Measurements from ENCODE around the gene SUCLG2. TPM values are rescaled to one million over a fixed set of nuclear protein-coding genes. Genes with fewer than 3 reads are reported as not detected.

The SUCLG2 gene
- total and polyA plus RNA-seq, 9 of the 15 experiments (the other 6 are each of a cell fraction or from before 2014, with no cell fraction given), result 10.1 to 41.4 (median 29.0) TPM

DNA sequence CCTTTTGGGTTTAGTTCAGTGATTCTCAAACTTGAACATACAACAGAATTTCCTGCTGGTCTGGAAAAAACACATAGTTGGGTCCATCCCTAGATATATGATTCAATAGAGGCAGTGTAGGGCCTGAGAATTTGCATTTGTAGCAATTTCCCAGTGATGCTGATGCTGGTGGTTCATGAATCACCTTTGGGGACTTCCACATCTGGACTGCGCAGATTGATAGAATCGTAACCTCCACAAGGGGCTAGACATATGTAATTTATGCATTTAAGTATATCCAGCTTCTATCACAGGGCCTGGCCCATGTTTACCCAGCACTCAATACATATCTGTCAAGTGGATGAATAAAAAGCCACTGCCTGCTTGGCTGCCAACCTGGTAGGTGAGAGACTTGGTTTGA is 33.8 kb upstream of the SUCLG2 start:
- H3K27ac ChIP-seq (ENCODE audit: extremely low read depth, low read depth, low read length), result no peak overlapping the region
- DNase-seq (ENCODE audit: extremely low read depth in 1 of 4, low spot score in 3 of 4), result no peak
- in situ Hi-C loops (cut with MboI) (no loop called here), intact Hi-C loops (cut with micrococcal nuclease) (no loop called here)
- no peak overlapping the region for H2AFZ ChIP-seq (ENCODE audit: low read depth, low read length)
- no peaks in the 10 kb centered on the region for H3K79me2 ChIP-seq (ENCODE audit: control insufficient read depth, insufficient read depth, low read length)
- H3K4me2 ChIP-seq (ENCODE audit: insufficient read depth, low read length), result no peak overlapping the region
- no peaks in the 10 kb centered on the region for H3K9me3 ChIP-seq (replicated peaks; ENCODE audit: control insufficient read depth, insufficient read depth, low read depth, low read length)
- no peaks in the 10 kb centered on the region for H4K20me1 ChIP-seq (replicated peaks; ENCODE audit: control insufficient read depth, insufficient read depth, low read length)
- ChIA-PET CTCF (ENCODE audit: low intra/inter-chr PET ratio) (no interaction called here), POLR2A (no interaction called here)
- 0% methylated on average over 2 of the region's 2 CpGs for WGBS (ENCODE audit: insufficient coverage, low coverage, missing lambda C conversion rate)
- no peaks in the 10 kb centered on the region for H3K4me1 ChIP-seq (replicated peaks in 1 of 2; ENCODE audit: control insufficient read depth in 2 of 2, insufficient read depth in 2 of 2, low read length in 2 of 2)
- no peaks in the 10 kb centered on the region for H3K27me3 ChIP-seq (ENCODE audit: control insufficient read depth in 2 of 2, insufficient read depth in 2 of 2, low read length in 2 of 2)
- no peaks in the 10 kb centered on the region for H3K9me1 ChIP-seq (ENCODE audit: control insufficient read depth, insufficient read depth, low read length)
- H3K36me3 ChIP-seq (ENCODE audit: control insufficient read depth, insufficient read depth, low read length), result no peaks in the 10 kb centered on the region
- TF ChIP-seq TEAD2 (tag; IDR thresholded peaks at IDR 0.05) (no peak), ZNF583 (CRISPR knock-in tag; IDR thresholded peaks at IDR 0.05) (no peak), CEBPG (CRISPR knock-in tag; IDR thresholded peaks at IDR 0.05) (no peak), CEBPG (tag; conservative IDR thresholded peaks at IDR 0.05 in 1 of 2, IDR thresholded peaks at IDR 0.05 in 1 of 2) (no peak), NFIX (CRISPR knock-in tag; IDR thresholded peaks at IDR 0.05; ENCODE audit: low read depth) (no peak), SMARCA5 (IDR thresholded peaks at IDR 0.05) (no peak), GATAD2A (IDR thresholded peaks at IDR 0.05) (no peak), ZNF274 (IDR thresholded peaks at IDR 0.05; ENCODE audit: borderline replicate concordance, low read depth, low read length) (no peak), ZBED1 (IDR thresholded peaks at IDR 0.05) (no peak), ZNF75A (CRISPR knock-in tag; IDR thresholded peaks at IDR 0.05) (no peak), STAT5B (CRISPR knock-in tag; IDR thresholded peaks at IDR 0.05) (no peak)
- TF ChIP-seq, protein P1, sequence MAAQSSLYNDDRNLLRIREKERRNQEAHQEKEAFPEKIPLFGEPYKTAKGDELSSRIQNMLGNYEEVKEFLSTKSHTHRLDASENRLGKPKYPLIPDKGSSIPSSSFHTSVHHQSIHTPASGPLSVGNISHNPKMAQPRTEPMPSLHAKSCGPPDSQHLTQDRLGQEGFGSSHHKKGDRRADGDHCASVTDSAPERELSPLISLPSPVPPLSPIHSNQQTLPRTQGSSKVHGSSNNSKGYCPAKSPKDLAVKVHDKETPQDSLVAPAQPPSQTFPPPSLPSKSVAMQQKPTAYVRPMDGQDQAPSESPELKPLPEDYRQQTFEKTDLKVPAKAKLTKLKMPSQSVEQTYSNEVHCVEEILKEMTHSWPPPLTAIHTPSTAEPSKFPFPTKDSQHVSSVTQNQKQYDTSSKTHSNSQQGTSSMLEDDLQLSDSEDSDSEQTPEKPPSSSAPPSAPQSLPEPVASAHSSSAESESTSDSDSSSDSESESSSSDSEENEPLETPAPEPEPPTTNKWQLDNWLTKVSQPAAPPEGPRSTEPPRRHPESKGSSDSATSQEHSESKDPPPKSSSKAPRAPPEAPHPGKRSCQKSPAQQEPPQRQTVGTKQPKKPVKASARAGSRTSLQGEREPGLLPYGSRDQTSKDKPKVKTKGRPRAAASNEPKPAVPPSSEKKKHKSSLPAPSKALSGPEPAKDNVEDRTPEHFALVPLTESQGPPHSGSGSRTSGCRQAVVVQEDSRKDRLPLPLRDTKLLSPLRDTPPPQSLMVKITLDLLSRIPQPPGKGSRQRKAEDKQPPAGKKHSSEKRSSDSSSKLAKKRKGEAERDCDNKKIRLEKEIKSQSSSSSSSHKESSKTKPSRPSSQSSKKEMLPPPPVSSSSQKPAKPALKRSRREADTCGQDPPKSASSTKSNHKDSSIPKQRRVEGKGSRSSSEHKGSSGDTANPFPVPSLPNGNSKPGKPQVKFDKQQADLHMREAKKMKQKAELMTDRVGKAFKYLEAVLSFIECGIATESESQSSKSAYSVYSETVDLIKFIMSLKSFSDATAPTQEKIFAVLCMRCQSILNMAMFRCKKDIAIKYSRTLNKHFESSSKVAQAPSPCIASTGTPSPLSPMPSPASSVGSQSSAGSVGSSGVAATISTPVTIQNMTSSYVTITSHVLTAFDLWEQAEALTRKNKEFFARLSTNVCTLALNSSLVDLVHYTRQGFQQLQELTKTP (IDR thresholded peaks at IDR 0.05; ENCODE audit: low read depth in 1 of 2, partially characterized antibody in 2 of 2), result no peak
- TF ChIP-seq, protein P2, sequence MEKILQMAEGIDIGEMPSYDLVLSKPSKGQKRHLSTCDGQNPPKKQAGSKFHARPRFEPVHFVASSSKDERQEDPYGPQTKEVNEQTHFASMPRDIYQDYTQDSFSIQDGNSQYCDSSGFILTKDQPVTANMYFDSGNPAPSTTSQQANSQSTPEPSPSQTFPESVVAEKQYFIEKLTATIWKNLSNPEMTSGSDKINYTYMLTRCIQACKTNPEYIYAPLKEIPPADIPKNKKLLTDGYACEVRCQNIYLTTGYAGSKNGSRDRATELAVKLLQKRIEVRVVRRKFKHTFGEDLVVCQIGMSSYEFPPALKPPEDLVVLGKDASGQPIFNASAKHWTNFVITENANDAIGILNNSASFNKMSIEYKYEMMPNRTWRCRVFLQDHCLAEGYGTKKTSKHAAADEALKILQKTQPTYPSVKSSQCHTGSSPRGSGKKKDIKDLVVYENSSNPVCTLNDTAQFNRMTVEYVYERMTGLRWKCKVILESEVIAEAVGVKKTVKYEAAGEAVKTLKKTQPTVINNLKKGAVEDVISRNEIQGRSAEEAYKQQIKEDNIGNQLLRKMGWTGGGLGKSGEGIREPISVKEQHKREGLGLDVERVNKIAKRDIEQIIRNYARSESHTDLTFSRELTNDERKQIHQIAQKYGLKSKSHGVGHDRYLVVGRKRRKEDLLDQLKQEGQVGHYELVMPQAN (IDR thresholded peaks at IDR 0.05; ENCODE audit: borderline replicate concordance), result no peak
- TF ChIP-seq, protein P3, sequence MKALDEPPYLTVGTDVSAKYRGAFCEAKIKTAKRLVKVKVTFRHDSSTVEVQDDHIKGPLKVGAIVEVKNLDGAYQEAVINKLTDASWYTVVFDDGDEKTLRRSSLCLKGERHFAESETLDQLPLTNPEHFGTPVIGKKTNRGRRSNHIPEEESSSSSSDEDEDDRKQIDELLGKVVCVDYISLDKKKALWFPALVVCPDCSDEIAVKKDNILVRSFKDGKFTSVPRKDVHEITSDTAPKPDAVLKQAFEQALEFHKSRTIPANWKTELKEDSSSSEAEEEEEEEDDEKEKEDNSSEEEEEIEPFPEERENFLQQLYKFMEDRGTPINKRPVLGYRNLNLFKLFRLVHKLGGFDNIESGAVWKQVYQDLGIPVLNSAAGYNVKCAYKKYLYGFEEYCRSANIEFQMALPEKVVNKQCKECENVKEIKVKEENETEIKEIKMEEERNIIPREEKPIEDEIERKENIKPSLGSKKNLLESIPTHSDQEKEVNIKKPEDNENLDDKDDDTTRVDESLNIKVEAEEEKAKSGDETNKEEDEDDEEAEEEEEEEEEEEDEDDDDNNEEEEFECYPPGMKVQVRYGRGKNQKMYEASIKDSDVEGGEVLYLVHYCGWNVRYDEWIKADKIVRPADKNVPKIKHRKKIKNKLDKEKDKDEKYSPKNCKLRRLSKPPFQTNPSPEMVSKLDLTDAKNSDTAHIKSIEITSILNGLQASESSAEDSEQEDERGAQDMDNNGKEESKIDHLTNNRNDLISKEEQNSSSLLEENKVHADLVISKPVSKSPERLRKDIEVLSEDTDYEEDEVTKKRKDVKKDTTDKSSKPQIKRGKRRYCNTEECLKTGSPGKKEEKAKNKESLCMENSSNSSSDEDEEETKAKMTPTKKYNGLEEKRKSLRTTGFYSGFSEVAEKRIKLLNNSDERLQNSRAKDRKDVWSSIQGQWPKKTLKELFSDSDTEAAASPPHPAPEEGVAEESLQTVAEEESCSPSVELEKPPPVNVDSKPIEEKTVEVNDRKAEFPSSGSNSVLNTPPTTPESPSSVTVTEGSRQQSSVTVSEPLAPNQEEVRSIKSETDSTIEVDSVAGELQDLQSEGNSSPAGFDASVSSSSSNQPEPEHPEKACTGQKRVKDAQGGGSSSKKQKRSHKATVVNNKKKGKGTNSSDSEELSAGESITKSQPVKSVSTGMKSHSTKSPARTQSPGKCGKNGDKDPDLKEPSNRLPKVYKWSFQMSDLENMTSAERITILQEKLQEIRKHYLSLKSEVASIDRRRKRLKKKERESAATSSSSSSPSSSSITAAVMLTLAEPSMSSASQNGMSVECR (CRISPR knock-in tag; IDR thresholded peaks at IDR 0.05), result no peak
- H3K4me3 ChIP-seq, result no peak overlapping the region
- FAIRE-seq, result no peak
- no TSS peak for BruUV-seq (replicated peaks)
- H3K9ac ChIP-seq (ENCODE audit: insufficient read depth in 1 of 2, low read depth in 2 of 2, low read length in 2 of 2), result no peak overlapping the region
- ATAC-seq, result no peak

Measured in K562 (cell line).